K562 (cell line): Measurements from ENCODE around the gene PTPRE. TPM values are rescaled to one million over a fixed set of nuclear protein-coding genes. Genes with fewer than 3 reads are reported as not detected.

Experiments used
- ATAC-seq: fragments of 200-7000 bp; cut with Tn5 transposase; 3 replicates; pipeline ENCODE4 v1.9.1; 2020; ENCODE audit warnings: moderate library complexity
- BruUV-seq: library from RNA; stranded (reverse); fragments of 400-500 nt; replicated peaks from 2 replicates; lab custom pipeline; 2021; lab: Mats Ljungman, UMichigan
- CTCF ChIA-PET: fragments of 300-600 bp; formaldehyde crosslinking; extraction: SDS; loops from one replicate; lab custom pipeline; 2021; ENCODE audit warnings: low intra/inter-chr PET ratio; lab: Yijun Ruan, JAX
- POLR2A ChIA-PET: fragments of 300-600, 350-650 bp; sonication (Branson Sonifier 250); formaldehyde crosslinking; extraction: SDS; loops from one replicate; lab custom pipeline; 2021; ENCODE audit warnings: antibody characterized with exemption, inconsistent platforms; lab: Yijun Ruan, JAX
- DNase-seq, 4 experiments: peaks; one replicate each; pipeline versions ENCODE4 v3.0.0 to v3.0.0-alpha.2; 2011 to 2018; ENCODE audit warnings: low spot score in 3 of 4, mixed read lengths in 3 of 4; ENCODE audit errors: extremely low read depth in 1 of 4
- FAIRE-seq: peaks from 2 replicates; lab custom pipeline; 2011; peaks lifted over from hg19 to GRCh38; lab: Jason Lieb, UNC
- H2AFZ ChIP-seq: 2 replicates; pipeline ENCODE4 v1.6.0; 2011; ENCODE audit warnings: low read depth, low read length, control low read depth, inconsistent platforms
- H3K27ac ChIP-seq: fragments of 200-600 bp; 3 replicates; pipeline ENCODE4 v1.8.0; 2011; ENCODE audit warnings: low read depth, mild to moderate bottlenecking, control low read depth, inconsistent platforms, low read length, moderate library complexity, mixed read lengths; ENCODE audit errors: extremely low read depth
- H3K27me3 ChIP-seq, 2 experiments: fragments of 300-600 bp in 1 of 2; 2 replicates in 1 of 2; 3 replicates in 1 of 2; pipeline versions ENCODE4 v1.6.0 to v1.8.0; 2011; ENCODE audit warnings: inconsistent platforms in 2 of 2, low read length in 2 of 2, mild to moderate bottlenecking in 1 of 2, mixed read lengths in 1 of 2, moderate library complexity in 1 of 2; ENCODE audit not compliant: control insufficient read depth in 2 of 2, insufficient read depth in 2 of 2
- H3K36me3 ChIP-seq: fragments of 300-600 bp; 3 replicates; pipeline ENCODE4 v1.8.0; 2011; ENCODE audit warnings: mild to moderate bottlenecking, low read length, inconsistent platforms; ENCODE audit not compliant: control insufficient read depth, insufficient read depth
- H3K4me1 ChIP-seq, 2 experiments: fragments of 200-600 bp in 1 of 2; replicated peaks in 1 of 2; 2 replicates in 1 of 2; 3 replicates in 1 of 2; pipeline versions ENCODE4 v1.5.1 to v1.8.0; 2011; ENCODE audit warnings: inconsistent platforms in 2 of 2, low read length in 2 of 2, mild to moderate bottlenecking in 1 of 2, mixed read lengths in 1 of 2, moderate library complexity in 1 of 2; ENCODE audit not compliant: control insufficient read depth in 2 of 2, insufficient read depth in 2 of 2
- H3K4me2 ChIP-seq: 2 replicates; pipeline ENCODE4 v1.6.1; 2011; ENCODE audit warnings: low read length, control low read depth, inconsistent platforms, mixed read lengths; ENCODE audit not compliant: insufficient read depth
- H3K4me3 ChIP-seq: fragments of 200-600 bp; sonication (generic), shearing (Covaris generic); 2 replicates; pipeline ENCODE4 v1.5.1; 2016; ENCODE audit warnings: control low read depth, inconsistent platforms
- H3K79me2 ChIP-seq: fragments of 200-600 bp; 3 replicates; pipeline ENCODE4 v1.8.0; 2011; ENCODE audit warnings: low read length, inconsistent platforms; ENCODE audit not compliant: control insufficient read depth, insufficient read depth
- H3K9ac ChIP-seq, 2 experiments: 2 replicates each; pipeline versions ENCODE4 v1.6.0 to v1.6.1; 2011; ENCODE audit warnings: low read depth in 2 of 2, low read length in 2 of 2, control low read depth in 1 of 2, inconsistent platforms in 1 of 2, mild to moderate bottlenecking in 1 of 2, mixed read lengths in 1 of 2; ENCODE audit not compliant: insufficient read depth in 1 of 2
- H3K9me1 ChIP-seq: one replicate; pipeline ENCODE4 v1.6.0; 2011; ENCODE audit warnings: inconsistent platforms, mild to moderate bottlenecking, low read length, moderate library complexity; ENCODE audit not compliant: control insufficient read depth, insufficient read depth
- H3K9me3 ChIP-seq: replicated peaks from 2 replicates; pipeline ENCODE4 v1.5.1; 2011; ENCODE audit warnings: low read depth, low read length, inconsistent platforms; ENCODE audit not compliant: control insufficient read depth, insufficient read depth
- H4K20me1 ChIP-seq: replicated peaks from 2 replicates; pipeline ENCODE4 v1.6.1; 2011; ENCODE audit warnings: low read length, inconsistent platforms, mixed read lengths; ENCODE audit not compliant: control insufficient read depth, insufficient read depth
- CHCHD3 ChIP-seq: fragments of 250-450 bp; sonication (Bioruptor Pico); IDR thresholded peaks from 2 replicates; pipeline ENCODE4 v2.1.2; 2022; ENCODE audit warnings: mild to moderate bottlenecking
- CREB1 ChIP-seq, 2 experiments: sonication (generic) in 1 of 2; formaldehyde crosslinking in 1 of 2; IDR thresholded peaks; 2 replicates each; pipeline versions ENCODE4 v1.6.1 to v1.8.0; 2012 to 2022; ENCODE audit warnings: inconsistent platforms in 1 of 2, mild to moderate bottlenecking in 1 of 2, missing genetic modification reagents in 1 of 2, moderate library complexity in 1 of 2
- FOXA1 ChIP-seq: fragments of 450-650 bp; IDR thresholded peaks from 2 replicates; pipeline ENCODE4 v1.6.1; 2016; ENCODE audit warnings: mild to moderate bottlenecking, borderline replicate concordance
- HMG20B ChIP-seq: fragments of 250-450 bp; sonication (Bioruptor Pico); IDR thresholded peaks from 2 replicates; pipeline ENCODE4 v1.5.0; 2021; ENCODE audit warnings: mild to moderate bottlenecking
- MXI1 ChIP-seq: IDR thresholded peaks from 2 replicates; pipeline ENCODE4 v1.6.1; 2011; ENCODE audit warnings: low read depth, mild to moderate bottlenecking, improper control_type of control experiment, low read length
- POLR2G ChIP-seq: fragments of 200-400 bp; formaldehyde crosslinking; IDR thresholded peaks from 2 replicates; pipeline ENCODE4 v1.6.1; 2017; ENCODE audit warnings: low read depth, mild to moderate bottlenecking, antibody characterized with exemption, low read length, moderate library complexity
- RNF2 ChIP-seq: sonication (generic); IDR thresholded peaks from 2 replicates; pipeline ENCODE4 v1.6.1; 2016
- ZFP36 ChIP-seq: fragments of 150-350 bp; IDR thresholded peaks from 2 replicates; pipeline ENCODE4 v1.6.1; 2018; ENCODE audit warnings: low read length, low read depth; ENCODE audit not compliant: partially characterized antibody
- WGBS: fragments of 100-300 bp; shearing (Covaris generic); methylation state at CpG from one replicate; pipeline ENCODE4 v1.1.6; 2016; ENCODE audit warnings: low coverage, mixed read lengths; ENCODE audit not compliant: insufficient coverage; ENCODE audit errors: missing lambda C conversion rate; 5-methylcytosine and 5-hydroxymethylcytosine counted together
- in situ Hi-C: fragments of 300-500 bp; cut with MboI; formaldehyde crosslinking; loops from 4 replicates; pipeline ENCODE4 v1.15.0; 2018; ENCODE audit warnings: inconsistent platforms, mixed read lengths
- intact Hi-C: fragments of 100-400 bp; cut with micrococcal nuclease; formaldehyde crosslinking; loops from 2 replicates; pipeline ENCODE4 v1.14.2; 2022
- polyA plus RNA-seq, 8 experiments: library from polyadenylated mRNA; depleted of rRNA in 4 of 8; stranded (reverse) in 5 of 8; unstranded in 3 of 8; fragments of >200 nt; fragmentation: Nextera tagmentation in 2 of 8; fragmentation: Illumina TruSeq in 1 of 8; extraction: Ambion mirVana in 2 of 8; extraction: Trizol in 1 of 8; gene quantifications; 2 replicates each; pipeline versions ENCODE4 v1.2.1 to v1.2.3, GENCODE V29; 2011 to 2014; ENCODE audit warnings: inconsistent platforms in 1 of 8, missing spikeins in 1 of 8
- total RNA-seq, 7 experiments: library from RNA; depleted of rRNA in 6 of 7; stranded (reverse); fragments of >200 nt in 6 of 7; fragmentation: Illumina TruSeq in 2 of 7; extraction: Trizol in 2 of 7; gene quantifications; 2 replicates each; pipeline versions ENCODE4 v1.2.1 to v1.2.3, GENCODE V29; 2011 to 2021; ENCODE audit warnings: low replicate concordance in 1 of 7
- TF ChIP-seq, protein P1 (sequence below), 2 experiments: fragments of 450-650 bp; IDR thresholded peaks; 2 replicates each; pipeline ENCODE4 v1.6.1; 2018; ENCODE audit warnings: mild to moderate bottlenecking in 2 of 2, low read depth in 1 of 2; ENCODE audit not compliant: partially characterized antibody in 2 of 2

The PTPRE gene
- total and polyA plus RNA-seq, 9 of the 15 experiments (the other 6 are each of a cell fraction or from before 2014, with no cell fraction given), result 0.01 to 0.13 (median 0.04) TPM; not detected in 4

- POLR2A ChIA-PET, result no interaction called here
These were observed 25.6 kb upstream of the PTPRE start for GRCh38 chr10:127881262-127881661.

More at GRCh38 chr10:127881262-127881661, 25.6 kb upstream of the PTPRE start:
- Histone ChIP-seq H3K27me3 (peaks cover 0 to 4% of the 10 kb centered on the region in 2 experiments; a peak in 1 of 5 replicates), H3K36me3 (no peaks in the 10 kb centered on the region), H3K4me1 (no peaks in the 10 kb centered on the region), H3K79me2 (no peaks in the 10 kb centered on the region), H3K9me3 (no peaks in the 10 kb centered on the region), H3K9ac (no peak overlapping the region), H3K4me2 (no peak overlapping the region), H3K27ac (no peak overlapping the region), H3K4me3 (no peak overlapping the region), H3K9me1 (no peaks in the 10 kb centered on the region), H2AFZ (no peak overlapping the region), H4K20me1 (no peaks in the 10 kb centered on the region)
- ATAC-seq (no peak), DNase-seq (no peak), FAIRE-seq (no peak)
- in situ Hi-C loops (no loop called here), intact Hi-C loops (no loop called here)
- no TSS peak for BruUV-seq
- TF ChIP-seq CREB1 (IDR thresholded peaks at IDR 0.05) (no peak), CREB1 (CRISPR knock-in tag; IDR thresholded peaks at IDR 0.05) (no peak), HMG20B (CRISPR knock-in tag) (no peak), MXI1 (no peak), ZFP36 (no peak), FOXA1 (no peak), CHCHD3 (CRISPR knock-in tag) (no peak), POLR2G (no peak), RNF2 (no peak)
- TF ChIP-seq, protein P1, sequence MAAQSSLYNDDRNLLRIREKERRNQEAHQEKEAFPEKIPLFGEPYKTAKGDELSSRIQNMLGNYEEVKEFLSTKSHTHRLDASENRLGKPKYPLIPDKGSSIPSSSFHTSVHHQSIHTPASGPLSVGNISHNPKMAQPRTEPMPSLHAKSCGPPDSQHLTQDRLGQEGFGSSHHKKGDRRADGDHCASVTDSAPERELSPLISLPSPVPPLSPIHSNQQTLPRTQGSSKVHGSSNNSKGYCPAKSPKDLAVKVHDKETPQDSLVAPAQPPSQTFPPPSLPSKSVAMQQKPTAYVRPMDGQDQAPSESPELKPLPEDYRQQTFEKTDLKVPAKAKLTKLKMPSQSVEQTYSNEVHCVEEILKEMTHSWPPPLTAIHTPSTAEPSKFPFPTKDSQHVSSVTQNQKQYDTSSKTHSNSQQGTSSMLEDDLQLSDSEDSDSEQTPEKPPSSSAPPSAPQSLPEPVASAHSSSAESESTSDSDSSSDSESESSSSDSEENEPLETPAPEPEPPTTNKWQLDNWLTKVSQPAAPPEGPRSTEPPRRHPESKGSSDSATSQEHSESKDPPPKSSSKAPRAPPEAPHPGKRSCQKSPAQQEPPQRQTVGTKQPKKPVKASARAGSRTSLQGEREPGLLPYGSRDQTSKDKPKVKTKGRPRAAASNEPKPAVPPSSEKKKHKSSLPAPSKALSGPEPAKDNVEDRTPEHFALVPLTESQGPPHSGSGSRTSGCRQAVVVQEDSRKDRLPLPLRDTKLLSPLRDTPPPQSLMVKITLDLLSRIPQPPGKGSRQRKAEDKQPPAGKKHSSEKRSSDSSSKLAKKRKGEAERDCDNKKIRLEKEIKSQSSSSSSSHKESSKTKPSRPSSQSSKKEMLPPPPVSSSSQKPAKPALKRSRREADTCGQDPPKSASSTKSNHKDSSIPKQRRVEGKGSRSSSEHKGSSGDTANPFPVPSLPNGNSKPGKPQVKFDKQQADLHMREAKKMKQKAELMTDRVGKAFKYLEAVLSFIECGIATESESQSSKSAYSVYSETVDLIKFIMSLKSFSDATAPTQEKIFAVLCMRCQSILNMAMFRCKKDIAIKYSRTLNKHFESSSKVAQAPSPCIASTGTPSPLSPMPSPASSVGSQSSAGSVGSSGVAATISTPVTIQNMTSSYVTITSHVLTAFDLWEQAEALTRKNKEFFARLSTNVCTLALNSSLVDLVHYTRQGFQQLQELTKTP (IDR thresholded peaks at IDR 0.05; ENCODE audit: low read depth in 1 of 2, partially characterized antibody in 2 of 2), result no peak
- CTCF ChIA-PET, result no interaction called here
- WGBS, result 0% methylated on average over 4 of the region's 8 CpGs
